ENCODE results near the gene MAPK1. TPM values are rescaled to one million over a fixed set of nuclear protein-coding genes. Genes with fewer than 3 reads are reported as not detected.
A peak's percentile ranks its signal among the peaks of the same experiment; 100 is the strongest.

Gene MAPK1
- total RNA-seq, 1 donor from 2014 or later, result 156 TPM

GRCh38 chr22:21738081-21738480 lies 129.4 kb downstream of the MAPK1 start:
- Mint-ChIP-seq H3K4me3 (ENCODE audit: unreplicated experiment) (no peak overlapping the region), H3K36me3 (ENCODE audit: low read depth) (no peaks in the 10 kb centered on the region), H3K4me1 (ENCODE audit: low read depth) (peaks cover 8% of the 10 kb centered on the region), H3K27ac (ENCODE audit: unreplicated experiment) (no peak overlapping the region), H3K27me3 (ENCODE audit: low read depth) (no peaks in the 10 kb centered on the region), H3K9me3 (ENCODE audit: low read depth) (no peaks in the 10 kb centered on the region)
- no peak for TF ChIP-seq CTCF (IDR thresholded peaks at IDR 0.05)
- no peak for DNase-seq (ENCODE audit: low spot score)

- H3K4me3 Mint-ChIP-seq (ENCODE audit: unreplicated experiment), result no peak overlapping the region
- no peak for DNase-seq (ENCODE audit: low spot score)
- H3K9me3 Mint-ChIP-seq (ENCODE audit: low read depth), result no peaks in the 10 kb centered on the region
- no peak for TF ChIP-seq CTCF (IDR thresholded peaks at IDR 0.05)
- no peaks in the 10 kb centered on the region for H3K27me3 Mint-ChIP-seq (ENCODE audit: low read depth)
- H3K36me3 Mint-ChIP-seq (ENCODE audit: low read depth), result no peaks in the 10 kb centered on the region
- H3K4me1 Mint-ChIP-seq (ENCODE audit: low read depth), result peaks cover 8% of the 10 kb centered on the region
- H3K27ac Mint-ChIP-seq (ENCODE audit: unreplicated experiment), result no peak overlapping the region
These were observed 130.5 kb downstream of the MAPK1 start for GRCh38 chr22:21736948-21737347.

- H3K27ac Mint-ChIP-seq (ENCODE audit: unreplicated experiment), result no peak overlapping the region
- H3K4me3 Mint-ChIP-seq (ENCODE audit: unreplicated experiment), result peak overlapping the region; percentile 31
- no peak for DNase-seq (ENCODE audit: low spot score)
- no peaks in the 10 kb centered on the region for H3K27me3 Mint-ChIP-seq (ENCODE audit: low read depth)
- peaks cover 8% of the 10 kb centered on the region for H3K4me1 Mint-ChIP-seq (ENCODE audit: low read depth)
- TF ChIP-seq CTCF (IDR thresholded peaks at IDR 0.05), result no peak
- H3K36me3 Mint-ChIP-seq (ENCODE audit: low read depth), result no peaks in the 10 kb centered on the region
- no peaks in the 10 kb centered on the region for H3K9me3 Mint-ChIP-seq (ENCODE audit: low read depth)
These were observed 131.3 kb downstream of the MAPK1 start for GRCh38 chr22:21736084-21736642.

- H3K9me3 Mint-ChIP-seq (ENCODE audit: low read depth), result no peaks in the 10 kb centered on the region
- no peaks in the 10 kb centered on the region for H3K36me3 Mint-ChIP-seq (ENCODE audit: low read depth)
- no peak for TF ChIP-seq CTCF (IDR thresholded peaks at IDR 0.05)
- H3K27ac Mint-ChIP-seq (ENCODE audit: unreplicated experiment), result no peak within 1 kb of the TSS
- H3K27me3 Mint-ChIP-seq (ENCODE audit: low read depth), result no peaks in the 10 kb centered on the region
- peak within 1 kb of the TSS; percentile 79 for H3K4me3 Mint-ChIP-seq (ENCODE audit: unreplicated experiment)
- peak; percentile 98 for DNase-seq (ENCODE audit: low spot score)
- peaks cover 8% of the 10 kb centered on the region for H3K4me1 Mint-ChIP-seq (ENCODE audit: low read depth)
These were observed 132.0 kb downstream of the MAPK1 start, which contains the start of gene YPEL1 for GRCh38 chr22:21735200-21736083. YPEL1 (minus strand) TSS chr22:21735794; CDS start chr22:21710744, 25,050 bp downstream.

- H3K36me3 Mint-ChIP-seq (ENCODE audit: low read depth), result no peaks in the 10 kb centered on the region
- no peak overlapping the region for H3K27ac Mint-ChIP-seq (ENCODE audit: unreplicated experiment)
- no peaks in the 10 kb centered on the region for H3K9me3 Mint-ChIP-seq (ENCODE audit: low read depth)
- H3K27me3 Mint-ChIP-seq (ENCODE audit: low read depth), result no peaks in the 10 kb centered on the region
- H3K4me3 Mint-ChIP-seq (ENCODE audit: unreplicated experiment), result peak overlapping the region; percentile 79
- peaks cover 8% of the 10 kb centered on the region for H3K4me1 Mint-ChIP-seq (ENCODE audit: low read depth)
- DNase-seq (ENCODE audit: low spot score), result no peak
- no peak for TF ChIP-seq CTCF (IDR thresholded peaks at IDR 0.05)
These were observed 132.8 kb downstream of the MAPK1 start for GRCh38 chr22:21734540-21735199.
